H54 (cell line): Measurements from ENCODE around the gene DOP1B.

Experiments
- DNase-seq: peaks from one replicate; pipeline ENCODE4 v3.0.0; 2011; ENCODE audit warnings: low spot score, mixed read lengths; ENCODE audit not compliant: insufficient read length
- FAIRE-seq: peaks from 3 replicates; lab custom pipeline; 2011; peaks lifted over from hg19 to GRCh38; lab: Jason Lieb, UNC
- POLR2A ChIP-seq: IDR thresholded peaks from 2 replicates; pipeline ENCODE4 v1.6.1; 2011; ENCODE audit warnings: low read depth, mild to moderate bottlenecking, low read length

Gene DOP1B

DNA sequence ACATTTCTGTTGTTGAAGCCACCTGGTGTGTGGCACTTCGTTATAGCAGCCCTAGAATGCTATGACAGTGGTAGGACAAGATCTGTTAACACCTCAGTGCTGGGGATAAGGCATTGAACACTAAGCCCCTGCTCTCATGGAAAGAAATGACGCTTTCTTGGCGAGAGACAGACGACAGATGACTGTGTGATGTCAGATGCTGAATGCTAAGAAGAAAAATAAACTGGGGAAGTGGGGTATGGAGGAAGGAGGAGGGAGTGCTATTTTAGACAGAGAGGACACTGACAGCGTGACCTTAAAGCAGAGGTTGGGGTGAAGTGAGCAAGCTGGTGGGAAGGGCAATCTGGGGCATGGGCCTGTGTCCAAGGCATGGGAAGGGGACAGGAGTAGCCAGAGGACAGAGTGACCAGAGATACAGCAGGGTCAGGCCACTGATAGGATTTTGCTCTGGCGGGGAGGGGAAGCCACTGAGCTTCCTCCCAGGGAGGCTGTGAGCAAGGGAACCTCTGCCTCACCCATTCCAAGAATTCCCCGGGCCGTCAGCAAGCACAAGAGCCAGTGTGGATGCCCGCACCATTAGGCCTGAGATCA lies 15.2 kb downstream of the DOP1B start:
- DNase-seq (no peak), FAIRE-seq (no peak)
- TF ChIP-seq POLR2A, result no peak

DNA sequence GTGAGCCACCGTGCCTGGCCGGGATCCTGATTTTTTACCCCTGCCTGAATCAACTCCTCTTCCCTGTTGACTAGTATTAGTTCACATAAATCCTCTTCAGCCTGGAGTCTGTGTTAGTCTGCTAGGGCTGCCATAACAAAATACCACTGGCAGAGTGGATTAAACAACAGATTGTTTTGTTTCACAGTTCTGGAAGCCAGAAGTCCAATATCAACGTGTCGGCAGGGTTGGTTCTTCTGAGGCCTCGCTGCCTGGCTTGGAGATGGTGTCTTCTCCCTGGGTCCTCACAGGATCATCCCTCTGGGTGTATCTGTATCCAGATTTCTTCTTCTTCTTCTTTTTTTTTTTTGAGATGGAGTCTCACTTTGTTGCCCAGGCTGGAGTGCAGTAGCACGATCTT lies 18.2 kb downstream of the DOP1B start:
- DNase-seq, result no peak
- FAIRE-seq, result no peak
- no peak for TF ChIP-seq POLR2A

DNA sequence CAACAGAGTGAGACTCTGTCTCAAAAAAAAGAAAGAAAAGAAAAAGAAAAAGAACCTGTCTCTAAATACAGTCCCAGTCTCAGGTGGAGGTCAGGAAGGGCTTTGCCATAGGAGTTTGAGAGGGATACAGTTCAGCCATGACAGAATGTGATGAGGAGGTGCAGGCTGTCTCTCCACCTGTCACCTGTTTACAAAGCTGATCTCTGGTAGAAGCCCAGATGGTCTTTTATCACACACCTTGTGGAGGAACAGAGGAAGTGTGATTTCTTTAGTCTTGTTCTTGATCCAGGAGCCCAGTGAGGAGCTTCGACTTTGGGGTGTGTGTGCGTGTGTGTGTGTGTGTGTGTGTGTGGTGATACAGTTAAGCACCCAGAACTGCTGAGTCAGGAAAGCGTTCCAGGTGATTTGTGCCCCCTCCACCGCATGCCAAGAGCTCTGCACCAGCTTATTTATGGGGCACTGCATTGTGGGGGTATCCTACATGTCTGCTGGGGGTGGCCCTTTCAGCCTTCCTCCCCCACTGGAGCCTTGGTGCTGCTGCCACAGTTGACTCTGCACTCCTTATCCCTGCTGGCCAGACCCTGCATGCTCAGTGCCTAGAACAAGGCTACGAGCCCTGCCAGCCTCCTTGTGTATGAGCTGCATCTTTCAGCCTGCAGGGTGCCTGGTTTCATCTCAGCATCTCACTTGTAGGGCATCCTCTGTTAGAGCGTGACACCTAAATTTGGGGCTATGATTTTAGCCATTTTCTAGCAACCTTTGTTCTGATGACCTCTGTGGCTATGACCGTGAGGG lies 19.3 kb downstream of the DOP1B start:
- no peak for FAIRE-seq
- DNase-seq, result no peak
- no peak for TF ChIP-seq POLR2A

DNA sequence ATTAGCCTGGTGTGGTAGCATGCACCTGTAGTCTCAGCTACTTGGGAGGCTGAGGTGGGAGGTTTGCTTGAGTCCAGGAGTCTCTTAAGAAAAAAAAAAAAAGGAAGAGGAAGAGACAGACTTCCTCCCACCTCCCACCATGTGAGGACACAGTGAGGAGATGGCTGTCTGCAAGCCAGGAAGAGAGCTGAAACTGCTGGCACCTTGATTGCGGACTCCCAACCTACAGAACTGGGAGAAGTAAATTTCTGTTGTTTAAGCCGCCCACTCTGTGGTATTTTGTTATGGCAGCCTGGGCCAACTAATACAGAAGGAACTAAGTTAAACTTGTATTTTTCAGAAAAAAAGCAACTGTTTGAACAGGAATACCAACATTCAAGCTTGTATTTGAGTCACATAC lies 21.7 kb downstream of the DOP1B start:
- FAIRE-seq (no peak), DNase-seq (no peak)
- no peak for TF ChIP-seq POLR2A

DNA sequence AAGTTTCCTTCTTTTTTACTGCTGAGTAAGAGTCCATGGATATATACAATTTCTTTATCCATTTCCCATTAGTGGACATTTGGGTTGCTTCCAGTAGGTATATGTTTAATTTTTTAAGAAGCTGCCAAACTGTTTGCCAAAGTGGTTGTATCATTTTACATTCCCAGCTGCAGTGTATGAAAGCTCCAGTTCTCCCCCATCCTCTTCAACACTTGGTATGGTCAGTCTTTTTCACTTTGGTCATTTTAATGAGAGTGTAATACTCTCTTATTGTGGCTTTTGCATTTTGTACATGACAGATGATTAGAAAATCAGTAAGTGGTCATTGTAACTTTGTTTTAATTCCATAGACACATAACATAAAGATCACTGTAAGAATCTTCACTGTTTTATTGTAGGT lies 22.5 kb downstream of the DOP1B start:
- no peak for FAIRE-seq
- TF ChIP-seq POLR2A, result no peak
- no peak for DNase-seq

DNA sequence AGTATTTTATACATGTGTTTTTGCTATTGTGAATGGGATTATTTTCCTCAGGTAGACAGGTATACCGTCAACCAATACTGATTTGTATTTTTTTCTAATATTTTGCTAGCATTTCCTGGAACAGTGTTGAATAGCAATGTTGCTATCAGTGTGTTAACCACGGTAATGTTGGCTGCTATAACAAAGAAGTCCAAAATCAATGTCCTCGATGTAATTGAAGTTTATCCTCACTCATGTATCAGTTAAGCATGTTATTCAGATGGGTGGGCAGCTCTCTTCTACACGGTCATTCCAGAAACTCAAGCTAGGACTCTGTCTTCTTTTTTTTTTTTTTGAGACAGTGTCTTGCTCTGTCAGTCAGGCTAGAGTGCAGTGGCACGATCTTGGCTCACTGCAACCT lies 24.3 kb downstream of the DOP1B start:
- FAIRE-seq (no peak), DNase-seq (no peak)
- no peak for TF ChIP-seq POLR2A

DNA sequence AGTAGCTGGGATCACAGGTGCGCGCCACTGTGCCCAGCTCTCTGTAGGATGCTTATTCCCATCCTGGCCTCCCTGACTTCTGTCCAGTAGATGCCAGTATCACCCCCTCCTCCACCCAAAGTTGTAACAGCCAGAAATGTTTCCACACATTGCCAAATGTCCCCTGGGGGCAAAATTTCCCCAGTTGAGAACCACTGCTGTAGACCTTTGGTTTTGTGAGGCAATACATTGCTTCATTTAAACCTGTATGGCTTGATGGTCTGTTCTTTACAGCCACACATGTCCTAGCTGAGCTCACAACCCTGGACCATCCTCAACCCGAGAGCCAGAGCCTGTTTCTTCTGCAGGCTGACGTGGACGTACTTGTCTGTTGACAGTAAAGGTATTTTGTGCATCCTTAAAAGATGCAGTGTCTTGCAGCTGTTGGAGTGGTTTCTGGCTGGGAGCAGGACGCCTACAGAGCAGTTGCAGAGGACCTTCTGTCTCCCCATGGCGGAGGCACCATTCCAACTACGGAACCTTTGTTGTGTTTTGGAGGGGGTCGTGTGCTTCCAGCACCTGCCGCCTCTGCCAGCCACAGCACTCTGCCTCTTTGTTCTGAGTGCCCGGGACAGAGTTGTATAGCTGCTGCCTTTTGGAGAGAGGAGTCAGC lies 26.6 kb downstream of the DOP1B start:
- FAIRE-seq (no peak), DNase-seq (no peak)
- no peak for TF ChIP-seq POLR2A

DNA sequence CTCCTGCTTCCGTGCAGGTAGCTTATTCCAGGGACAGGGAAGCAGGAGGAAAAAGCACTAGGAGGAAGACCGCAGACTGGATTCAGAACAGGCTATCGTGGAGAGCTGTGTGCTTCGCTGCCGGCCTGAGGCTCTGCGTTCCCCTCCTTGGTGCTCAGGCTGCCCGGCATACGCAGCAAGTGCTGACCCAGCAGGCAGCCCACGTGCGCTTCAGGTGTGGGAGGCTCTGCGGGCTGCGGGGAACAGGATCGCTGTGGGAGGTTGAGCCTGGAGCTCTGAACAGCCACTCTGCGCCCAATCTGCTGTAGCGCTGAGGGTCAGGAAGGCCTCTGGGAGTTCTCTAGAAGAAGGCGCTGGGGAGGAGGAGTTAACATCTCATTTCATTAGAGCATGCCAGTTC lies 27.9 kb downstream of the DOP1B start:
- FAIRE-seq, result no peak
- DNase-seq, result no peak
- no peak for TF ChIP-seq POLR2A

DNA sequence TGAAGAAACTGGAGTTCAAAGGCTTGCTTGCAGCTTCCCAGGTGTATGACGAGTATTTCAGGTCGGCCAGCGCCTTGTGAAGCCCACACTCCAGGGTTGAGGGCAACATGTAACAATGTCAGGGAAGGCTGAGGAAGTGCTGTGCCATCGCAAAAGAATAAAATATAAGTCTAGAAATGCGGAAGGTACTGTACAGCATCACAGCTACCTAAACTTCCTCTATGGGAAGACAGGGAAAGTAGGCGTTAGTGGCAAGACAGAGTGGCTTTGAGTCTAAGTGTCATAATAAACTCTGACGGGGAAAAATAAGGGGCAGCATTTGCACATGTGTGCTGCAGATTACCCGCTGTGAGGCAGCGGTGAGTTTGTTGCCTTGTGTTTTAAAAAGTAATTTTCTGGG lies 28.9 kb downstream of the DOP1B start:
- FAIRE-seq, result no peak
- no peak for DNase-seq
- TF ChIP-seq POLR2A, result no peak

DNA sequence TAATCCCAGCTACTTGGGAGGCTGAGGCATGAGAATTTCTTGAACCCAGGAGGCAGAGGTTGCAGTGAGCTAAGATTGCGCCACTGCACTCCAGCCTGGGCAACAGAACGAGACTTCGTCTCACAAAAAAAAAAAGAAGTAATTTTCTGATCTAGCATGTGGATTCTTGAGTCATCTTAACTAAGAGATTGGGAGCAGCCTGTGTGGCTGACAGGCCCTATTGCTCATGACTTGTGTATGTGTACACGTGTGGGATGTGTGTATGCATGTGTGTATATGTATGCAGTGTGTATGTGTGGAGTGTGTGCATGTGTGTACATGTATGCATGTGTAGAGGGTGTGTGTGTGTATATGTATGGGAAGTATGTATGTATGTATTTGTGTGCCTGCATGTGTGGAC lies 29.5 kb downstream of the DOP1B start:
- no peak for FAIRE-seq
- no peak for TF ChIP-seq POLR2A
- no peak for DNase-seq

DNA sequence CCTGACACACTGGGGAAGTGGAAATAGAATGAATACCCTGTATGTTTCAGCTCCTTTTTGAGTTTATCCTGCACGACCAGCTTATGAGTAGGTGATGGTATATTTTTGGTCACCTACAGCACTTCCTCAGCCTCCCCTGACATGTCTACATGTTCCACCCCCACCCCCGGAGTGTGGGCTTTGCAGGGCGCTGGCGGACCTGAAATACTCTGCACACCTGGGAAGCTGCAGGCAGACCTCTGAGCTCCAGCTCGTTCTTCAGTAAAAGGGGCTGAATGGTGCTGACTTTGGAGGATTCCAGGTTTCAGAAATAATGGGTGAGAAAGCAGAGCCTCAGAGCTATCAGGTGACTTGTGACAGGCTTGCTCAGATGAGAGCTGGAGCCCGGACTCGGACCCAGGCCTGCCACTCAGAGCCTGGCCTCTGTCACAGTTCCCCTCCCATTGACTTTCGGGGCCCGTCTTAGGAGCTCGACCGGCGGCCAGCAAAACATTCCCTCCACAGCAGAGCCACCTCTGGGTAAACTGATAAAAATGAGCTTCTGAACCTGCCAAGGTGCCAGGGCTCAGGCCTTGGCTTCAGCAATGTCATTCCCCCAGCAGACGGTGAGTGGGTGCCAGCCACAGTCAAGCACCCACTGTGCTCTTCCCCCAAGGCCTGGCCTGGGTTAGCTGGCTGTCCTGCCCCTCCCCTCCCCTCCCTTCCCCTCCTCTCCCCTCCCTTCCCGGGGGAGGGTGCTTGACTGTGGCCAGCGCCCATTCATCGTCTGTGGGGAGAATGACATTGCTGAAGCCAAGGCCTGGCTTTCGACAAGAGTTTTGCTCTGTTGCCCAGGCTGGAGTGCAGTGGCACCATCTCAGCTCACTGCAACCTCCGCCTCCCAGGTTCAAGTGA lies 30.1 kb downstream of the DOP1B start:
- DNase-seq, result no peak
- TF ChIP-seq POLR2A, result no peak
- FAIRE-seq, result no peak

DNA sequence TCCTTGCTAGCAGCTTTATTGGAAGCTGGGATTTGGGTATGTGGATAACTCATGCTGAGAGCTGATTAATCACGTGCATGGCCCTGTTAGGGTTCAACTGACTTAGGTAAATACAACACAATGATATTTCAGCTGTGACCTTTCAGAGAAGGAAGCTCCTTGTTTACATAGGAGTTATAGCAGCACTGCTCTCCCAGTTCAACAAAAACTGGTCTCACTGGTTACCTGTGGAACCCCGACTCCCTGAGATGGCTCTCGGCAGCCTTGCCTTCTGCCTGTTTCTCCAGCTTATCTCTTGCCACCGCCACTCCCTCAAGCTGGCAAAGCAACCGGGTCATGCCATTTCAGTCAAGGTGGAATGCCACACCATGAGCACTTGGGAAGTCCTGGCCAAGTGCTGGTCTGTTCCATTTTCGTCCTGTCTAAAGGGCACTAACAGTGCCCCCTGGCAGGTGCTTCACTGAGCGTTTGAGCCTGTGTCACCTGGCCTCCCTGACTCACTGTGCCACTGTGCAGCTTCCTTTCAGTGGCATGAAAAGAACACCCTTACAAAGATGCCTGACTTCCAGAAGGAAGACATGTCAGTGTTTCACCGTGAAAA lies 31.6 kb downstream of the DOP1B start:
- FAIRE-seq, result no peak
- no peak for TF ChIP-seq POLR2A
- DNase-seq, result no peak

DNA sequence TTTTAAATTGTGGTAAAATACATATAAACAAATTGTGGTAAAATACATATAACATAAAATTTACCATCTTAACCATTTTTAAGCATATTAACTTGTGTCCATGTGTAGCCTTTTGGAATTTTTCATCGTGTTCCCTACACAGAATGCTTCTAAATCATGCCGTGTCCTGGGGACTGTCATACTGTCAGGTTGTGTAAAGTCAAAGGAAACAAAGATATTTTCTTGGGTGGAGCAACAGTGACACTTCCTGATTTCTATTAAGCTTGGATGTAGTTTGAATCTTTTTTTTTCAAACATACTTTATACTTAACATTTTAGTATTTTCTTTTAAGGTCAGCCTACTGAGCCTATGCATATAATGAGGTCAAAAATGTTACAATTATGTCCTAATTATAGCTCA lies 32.3 kb downstream of the DOP1B start:
- FAIRE-seq (no peak), DNase-seq (no peak)
- TF ChIP-seq POLR2A, result no peak

DNA sequence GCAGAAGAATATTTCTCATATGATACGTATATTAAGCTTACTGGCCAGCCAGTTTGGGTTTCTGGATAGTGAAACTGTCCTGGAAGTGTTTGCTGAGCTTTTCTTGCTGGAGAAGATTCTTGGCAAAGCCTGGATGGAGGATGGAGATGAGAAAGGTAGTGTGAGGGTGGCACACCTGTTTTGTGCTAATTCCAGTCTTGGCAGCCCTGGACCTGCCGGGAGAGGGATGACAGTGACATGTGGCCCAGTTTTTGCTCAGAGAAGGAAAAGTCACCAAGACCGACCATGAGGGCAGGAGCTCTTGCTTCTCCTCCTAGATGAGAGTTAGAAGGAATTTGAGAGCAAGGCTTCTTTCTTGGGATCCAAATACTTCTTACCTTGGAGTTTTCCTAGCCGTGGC lies 34.1 kb downstream of the DOP1B start:
- DNase-seq, result no peak
- TF ChIP-seq POLR2A, result no peak
- FAIRE-seq, result no peak
